ENCODE data around the gene MORN5.

GRCh38 chr9:122229485-122229837, 69.8 kb downstream of the MORN5 start:
- TF ChIP-seq POLR2A (IDR thresholded peaks at IDR 0.05) (no peak), CTCF (IDR thresholded peaks at IDR 0.05 in 8 of 11, conservative IDR thresholded peaks at IDR 0.05 in 3 of 11) (no peak), POLR2AphosphoS5 (IDR thresholded peaks at IDR 0.05) (no peak)

Measured in spleen (tissue), 7 donors.